OCI-M2 (cell line): Measurements from ENCODE around the gene PGA3.
"Not testable (repeated sequence)": the region's sequence is repeated elsewhere in the genome, so short reads cannot be mapped to it uniquely, and the experiment has no call there.

Experiments
- DNase-seq: peaks from one replicate; lab custom pipeline; 2025; ENCODE audit not compliant: unreplicated experiment; lab: John Stamatoyannopoulos, UW

Gene PGA3

DNA sequence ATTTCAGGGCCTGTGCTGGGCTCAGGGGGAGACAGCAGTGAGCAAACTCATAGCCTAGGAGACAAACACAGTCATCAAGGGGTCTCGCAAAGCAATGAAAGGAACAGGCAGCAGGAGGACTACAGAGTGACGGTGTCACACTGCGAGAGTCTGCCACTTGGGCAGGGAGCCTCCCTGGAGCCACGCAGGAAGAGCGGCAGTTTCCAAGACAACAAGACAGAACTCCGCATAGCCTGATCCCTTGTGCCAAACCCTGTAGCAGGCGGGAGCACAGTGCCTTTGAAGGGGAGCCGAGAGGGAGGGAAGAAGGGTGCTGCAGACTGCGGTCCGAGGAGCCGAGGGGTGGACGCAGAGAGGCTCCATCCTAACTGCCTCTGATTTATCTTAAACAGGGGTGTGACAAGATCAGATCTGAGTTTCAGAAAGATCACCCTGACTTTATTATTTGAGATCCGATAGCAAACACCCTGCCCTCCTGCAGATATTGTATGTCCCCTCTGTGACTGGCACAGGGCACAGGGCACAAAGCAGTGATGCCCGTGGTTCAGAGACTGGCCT lies 1.3 kb downstream of the PGA3 start:
- not testable (repeated sequence) for DNase-seq

DNA sequence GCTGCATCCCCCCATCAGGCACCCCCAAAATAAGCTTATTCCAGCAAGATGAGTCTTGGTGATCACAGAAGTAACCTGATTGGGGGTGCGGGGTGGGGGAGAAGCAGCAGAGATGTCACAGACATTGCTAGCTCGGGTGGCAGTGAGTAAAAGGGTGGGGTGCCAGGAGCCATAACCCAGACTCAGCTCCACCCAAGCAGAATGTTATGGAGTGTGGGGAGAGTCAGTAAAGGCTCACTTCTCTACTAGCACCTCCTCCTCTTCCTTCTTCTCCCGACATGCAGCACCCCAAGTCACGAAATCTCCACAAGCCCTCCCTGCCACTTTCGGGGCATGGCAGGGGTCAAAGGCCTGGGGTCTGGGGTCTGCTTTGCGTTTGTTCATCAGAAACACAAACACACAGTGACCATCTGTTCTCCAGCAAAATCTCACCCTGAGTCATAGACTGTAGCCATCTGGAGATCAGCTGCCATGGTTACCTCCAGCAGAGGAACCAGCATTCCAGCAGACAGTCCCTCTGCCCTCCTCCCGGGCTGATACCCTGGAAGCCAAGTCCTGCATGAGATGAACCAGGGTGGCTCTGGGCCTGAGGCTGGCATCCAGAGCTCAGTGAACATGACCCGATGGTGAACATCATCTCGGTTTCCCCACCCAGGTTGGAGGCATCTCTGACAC lies 4.5 kb downstream of the PGA3 start:
- not testable (repeated sequence) for DNase-seq

DNA sequence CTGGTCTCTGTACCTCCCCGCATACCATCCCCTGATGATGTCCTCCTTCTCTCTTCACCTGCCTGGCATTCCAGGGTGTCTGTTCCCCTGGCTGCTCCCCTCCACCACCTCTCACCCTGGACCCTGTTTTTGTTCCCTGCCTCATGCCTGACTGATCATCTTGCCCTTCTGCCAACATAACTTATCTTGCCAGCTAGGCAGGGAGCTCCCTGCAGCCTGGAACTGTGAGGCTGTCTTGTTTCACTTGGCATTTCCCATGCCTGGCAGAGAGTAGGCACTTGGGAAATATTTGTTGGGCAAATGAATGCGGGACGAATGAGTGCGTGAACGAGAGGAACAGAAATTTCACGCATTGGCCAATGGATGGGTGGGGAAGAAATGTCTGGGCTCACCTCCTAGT lies 7.3 kb downstream of the PGA3 start:
- not testable (repeated sequence) for DNase-seq

DNA sequence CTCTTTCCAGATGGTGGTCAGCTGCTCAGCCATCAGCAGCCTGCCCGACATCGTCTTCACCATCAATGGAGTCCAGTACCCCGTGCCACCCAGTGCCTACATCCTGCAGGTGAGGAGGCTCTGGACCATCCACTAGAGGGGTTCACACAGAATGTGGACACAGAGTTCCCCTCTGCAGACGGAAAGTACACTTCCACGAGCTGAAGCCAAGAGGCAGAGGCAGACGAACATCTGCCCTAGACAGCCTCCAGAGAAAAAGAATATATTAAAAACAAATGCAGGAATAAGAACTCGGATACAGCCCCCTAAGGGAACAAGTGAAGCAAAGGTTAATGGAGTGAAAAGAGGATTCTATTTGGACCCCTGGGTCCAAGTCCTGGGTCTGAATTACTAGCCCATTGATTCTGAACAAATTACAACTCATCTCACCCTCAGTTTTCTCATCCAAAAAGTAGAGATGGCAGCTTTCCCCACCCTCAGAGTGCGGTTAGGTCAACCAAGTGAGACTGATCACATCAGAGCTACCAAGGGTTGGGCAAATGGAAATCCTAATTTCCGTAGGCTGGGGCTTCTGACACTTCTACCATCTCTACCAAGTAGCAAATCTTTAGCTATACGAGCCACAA lies 8.1 kb downstream of the PGA3 start:
- not testable (repeated sequence) for DNase-seq

DNA sequence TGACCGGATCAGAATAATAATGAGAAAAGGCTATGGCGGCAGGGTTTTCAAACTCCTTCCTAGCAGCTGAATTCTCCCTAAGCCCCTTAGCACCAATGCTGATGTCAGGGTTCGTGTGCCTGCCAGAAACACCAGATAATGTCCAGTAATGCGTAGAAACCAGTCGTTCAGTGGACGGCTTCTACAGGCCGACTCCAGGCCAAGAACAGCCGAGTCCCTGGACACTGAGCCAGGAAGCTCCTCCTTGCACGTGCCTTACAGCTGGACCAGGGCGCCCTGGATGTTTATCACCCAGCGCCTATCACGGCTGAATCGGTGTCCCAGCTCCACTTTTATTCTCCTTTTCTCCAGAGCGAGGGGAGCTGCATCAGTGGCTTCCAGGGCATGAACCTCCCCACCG lies 8.9 kb downstream of the PGA3 start:
- DNase-seq: not testable (repeated sequence)

DNA sequence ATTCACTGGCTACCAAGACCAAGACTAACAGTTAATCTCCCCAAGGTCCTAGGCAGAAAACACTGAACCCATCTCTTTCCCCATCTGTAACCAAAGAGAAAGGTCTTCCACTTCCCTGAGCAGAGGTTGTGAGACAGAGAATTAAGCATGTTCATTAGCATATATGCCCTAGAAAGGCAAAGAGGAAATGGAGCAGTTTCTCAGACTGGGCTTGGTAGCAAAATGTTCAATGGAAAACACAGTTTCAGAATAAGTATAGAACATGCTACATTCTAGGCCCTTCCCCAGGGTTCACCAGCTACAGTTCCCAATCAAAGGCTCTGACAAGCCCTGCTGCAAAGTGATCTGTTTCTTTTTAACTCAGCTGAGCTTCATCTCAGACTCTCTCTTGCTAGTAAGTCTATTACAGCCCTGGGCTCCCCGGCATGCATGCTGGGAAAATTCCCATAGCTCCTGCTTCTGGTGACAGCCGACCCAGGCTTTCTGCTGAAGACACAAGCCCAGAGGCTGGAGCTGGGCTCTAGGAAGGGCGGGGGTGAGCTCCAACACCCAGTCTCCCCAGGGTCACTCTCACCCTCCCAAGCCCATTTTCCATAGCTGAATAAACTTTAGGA lies 10.5 kb downstream of the PGA3 start:
- not testable (repeated sequence) for DNase-seq

DNA sequence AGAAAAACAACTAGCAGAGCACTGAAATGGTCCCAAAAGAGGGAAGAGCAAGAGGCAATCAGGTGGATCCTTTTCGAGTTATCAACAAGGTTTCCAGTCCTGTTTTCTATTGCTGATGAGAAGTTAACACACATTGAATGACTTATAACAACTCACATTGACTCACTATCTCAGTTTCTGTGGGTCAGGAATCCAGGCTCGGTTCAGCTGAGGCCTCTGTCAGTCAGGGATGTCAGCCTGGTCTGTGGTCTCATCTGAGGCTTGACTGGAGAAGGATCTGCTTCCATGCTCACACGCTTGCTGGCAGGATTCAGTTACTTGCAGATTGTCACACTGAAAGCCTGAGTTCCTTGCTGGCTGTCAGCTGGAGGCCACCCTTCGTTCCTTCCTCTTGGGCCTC lies 15.0 kb downstream of the PGA3 start:
- DNase-seq: not testable (repeated sequence)

DNA sequence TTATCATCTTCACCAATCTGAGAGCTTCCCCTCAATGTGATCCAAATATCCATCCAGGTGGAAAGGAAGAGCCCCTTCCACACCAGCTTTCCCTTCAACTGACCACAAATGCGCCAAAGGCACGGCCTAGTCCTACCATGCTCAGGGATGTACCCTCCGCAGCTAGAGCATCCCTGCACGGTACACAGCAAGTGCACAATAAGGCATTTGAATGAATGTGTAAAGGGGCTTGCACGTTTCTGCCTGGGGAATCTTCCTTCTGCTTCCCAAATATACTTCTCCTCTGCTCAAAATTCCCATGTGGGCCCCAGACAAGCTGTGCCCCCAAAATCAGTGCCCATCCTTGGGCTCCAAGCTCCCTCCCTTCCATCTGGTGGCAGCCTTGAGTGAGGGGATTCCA lies 15.7 kb downstream of the PGA3 start:
- not testable (repeated sequence) for DNase-seq

DNA sequence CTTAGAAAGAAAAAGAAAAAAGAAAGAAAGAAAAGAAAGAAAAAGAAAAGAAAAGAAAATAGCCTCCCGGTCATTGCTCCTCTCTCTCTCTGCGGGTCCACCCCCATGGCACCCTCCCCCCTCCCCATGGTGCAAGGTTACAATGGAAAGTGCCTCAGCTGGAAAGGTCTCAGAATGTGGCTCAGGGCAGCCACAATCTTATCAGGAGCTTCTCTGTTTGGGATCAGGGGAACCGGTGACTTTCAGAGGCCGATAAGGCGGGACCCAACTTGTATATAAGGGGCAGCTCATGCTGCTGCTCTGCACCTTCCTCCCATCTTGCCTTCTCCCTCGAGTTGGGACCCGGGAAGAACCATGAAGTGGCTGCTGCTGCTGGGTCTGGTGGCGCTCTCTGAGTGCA lies 18.7 kb downstream of the PGA3 start, which contains the start of gene PGA4:
Gene PGA4, plus strand, starts transcription at position 301 of the 400 bp plus-strand sequence. Its CDS starts 54 bp downstream, at position 355.
- DNase-seq: not testable (repeated sequence)

DNA sequence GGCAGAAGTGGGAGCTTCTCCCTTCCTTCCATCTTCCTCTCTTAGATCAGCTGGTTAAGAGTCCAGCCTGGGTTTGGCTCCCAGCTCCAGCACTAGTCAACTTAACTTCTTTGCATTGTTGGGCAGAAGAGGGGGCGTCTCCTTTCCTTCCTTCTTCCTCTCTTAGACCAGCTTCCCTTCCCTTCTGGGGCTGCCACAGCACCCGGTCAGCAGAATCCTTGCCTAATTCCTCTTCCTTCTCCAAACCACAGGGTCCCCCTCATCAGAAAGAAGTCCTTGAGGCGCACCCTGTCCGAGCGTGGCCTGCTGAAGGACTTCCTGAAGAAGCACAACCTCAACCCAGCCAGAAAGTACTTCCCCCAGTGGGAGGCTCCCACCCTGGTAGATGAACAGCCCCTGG lies 19.4 kb downstream of the PGA3 start:
- DNase-seq: not testable (repeated sequence)

DNA sequence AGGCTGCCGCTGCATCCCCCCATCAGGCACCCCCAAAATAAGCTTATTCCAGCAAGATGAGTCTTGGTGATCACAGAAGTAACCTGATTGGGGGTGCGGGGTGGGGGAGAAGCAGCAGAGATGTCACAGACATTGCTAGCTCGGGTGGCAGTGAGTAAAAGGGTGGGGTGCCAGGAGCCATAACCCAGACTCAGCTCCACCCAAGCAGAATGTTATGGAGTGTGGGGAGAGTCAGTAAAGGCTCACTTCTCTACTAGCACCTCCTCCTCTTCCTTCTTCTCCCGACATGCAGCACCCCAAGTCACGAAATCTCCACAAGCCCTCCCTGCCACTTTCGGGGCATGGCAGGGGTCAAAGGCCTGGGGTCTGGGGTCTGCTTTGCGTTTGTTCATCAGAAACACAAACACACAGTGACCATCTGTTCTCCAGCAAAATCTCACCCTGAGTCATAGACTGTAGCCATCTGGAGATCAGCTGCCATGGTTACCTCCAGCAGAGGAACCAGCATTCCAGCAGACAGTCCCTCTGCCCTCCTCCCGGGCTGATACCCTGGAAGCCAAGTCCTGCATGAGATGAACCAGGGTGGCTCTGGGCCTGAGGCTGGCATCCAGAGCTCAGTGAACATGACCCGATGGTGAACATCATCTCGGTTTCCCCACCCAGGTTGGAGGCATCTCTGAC lies 23.3 kb downstream of the PGA3 start:
- not testable (repeated sequence) for DNase-seq

DNA sequence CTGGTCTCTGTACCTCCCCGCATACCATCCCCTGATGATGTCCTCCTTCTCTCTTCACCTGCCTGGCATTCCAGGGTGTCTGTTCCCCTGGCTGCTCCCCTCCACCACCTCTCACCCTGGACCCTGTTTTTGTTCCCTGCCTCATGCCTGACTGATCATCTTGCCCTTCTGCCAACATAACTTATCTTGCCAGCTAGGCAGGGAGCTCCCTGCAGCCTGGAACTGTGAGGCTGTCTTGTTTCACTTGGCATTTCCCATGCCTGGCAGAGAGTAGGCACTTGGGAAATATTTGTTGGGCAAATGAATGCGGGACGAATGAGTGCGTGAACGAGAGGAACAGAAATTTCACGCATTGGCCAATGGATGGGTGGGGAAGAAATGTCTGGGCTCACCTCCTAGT lies 26.1 kb downstream of the PGA3 start:
- DNase-seq: not testable (repeated sequence)

DNA sequence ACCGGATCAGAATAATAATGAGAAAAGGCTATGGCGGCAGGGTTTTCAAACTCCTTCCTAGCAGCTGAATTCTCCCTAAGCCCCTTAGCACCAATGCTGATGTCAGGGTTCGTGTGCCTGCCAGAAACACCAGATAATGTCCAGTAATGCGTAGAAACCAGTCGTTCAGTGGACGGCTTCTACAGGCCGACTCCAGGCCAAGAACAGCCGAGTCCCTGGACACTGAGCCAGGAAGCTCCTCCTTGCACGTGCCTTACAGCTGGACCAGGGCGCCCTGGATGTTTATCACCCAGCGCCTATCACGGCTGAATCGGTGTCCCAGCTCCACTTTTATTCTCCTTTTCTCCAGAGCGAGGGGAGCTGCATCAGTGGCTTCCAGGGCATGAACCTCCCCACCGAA lies 27.7 kb downstream of the PGA3 start:
- DNase-seq: not testable (repeated sequence)

DNA sequence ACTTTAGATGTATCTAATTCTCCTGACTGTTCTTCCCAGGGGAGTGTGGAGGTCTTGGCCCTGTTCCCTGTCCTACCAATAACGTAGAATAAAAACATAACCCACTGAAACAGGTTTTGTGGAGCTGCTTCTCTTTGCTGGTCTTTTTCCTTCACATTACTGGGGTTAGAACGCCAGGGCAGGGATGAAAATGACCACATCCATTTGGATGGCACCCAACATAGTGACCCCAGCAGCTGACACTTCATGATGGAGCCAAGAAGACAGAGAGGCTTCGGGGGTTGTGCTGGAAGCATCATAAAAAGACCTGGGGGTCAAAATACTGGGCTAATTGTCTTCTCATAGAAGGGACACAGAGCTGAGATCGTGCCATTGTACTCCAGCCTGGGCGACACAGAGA lies 28.3 kb downstream of the PGA3 start:
- DNase-seq: not testable (repeated sequence)

DNA sequence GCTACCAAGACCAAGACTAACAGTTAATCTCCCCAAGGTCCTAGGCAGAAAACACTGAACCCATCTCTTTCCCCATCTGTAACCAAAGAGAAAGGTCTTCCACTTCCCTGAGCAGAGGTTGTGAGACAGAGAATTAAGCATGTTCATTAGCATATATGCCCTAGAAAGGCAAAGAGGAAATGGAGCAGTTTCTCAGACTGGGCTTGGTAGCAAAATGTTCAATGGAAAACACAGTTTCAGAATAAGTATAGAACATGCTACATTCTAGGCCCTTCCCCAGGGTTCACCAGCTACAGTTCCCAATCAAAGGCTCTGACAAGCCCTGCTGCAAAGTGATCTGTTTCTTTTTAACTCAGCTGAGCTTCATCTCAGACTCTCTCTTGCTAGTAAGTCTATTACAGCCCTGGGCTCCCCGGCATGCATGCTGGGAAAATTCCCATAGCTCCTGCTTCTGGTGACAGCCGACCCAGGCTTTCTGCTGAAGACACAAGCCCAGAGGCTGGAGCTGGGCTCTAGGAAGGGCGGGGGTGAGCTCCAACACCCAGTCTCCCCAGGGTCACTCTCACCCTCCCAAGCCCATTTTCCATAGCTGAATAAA lies 29.3 kb downstream of the PGA3 start:
- DNase-seq: not testable (repeated sequence)

DNA sequence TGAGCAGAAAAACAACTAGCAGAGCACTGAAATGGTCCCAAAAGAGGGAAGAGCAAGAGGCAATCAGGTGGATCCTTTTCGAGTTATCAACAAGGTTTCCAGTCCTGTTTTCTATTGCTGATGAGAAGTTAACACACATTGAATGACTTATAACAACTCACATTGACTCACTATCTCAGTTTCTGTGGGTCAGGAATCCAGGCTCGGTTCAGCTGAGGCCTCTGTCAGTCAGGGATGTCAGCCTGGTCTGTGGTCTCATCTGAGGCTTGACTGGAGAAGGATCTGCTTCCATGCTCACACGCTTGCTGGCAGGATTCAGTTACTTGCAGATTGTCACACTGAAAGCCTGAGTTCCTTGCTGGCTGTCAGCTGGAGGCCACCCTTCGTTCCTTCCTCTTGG lies 33.8 kb downstream of the PGA3 start:
- not testable (repeated sequence) for DNase-seq

DNA sequence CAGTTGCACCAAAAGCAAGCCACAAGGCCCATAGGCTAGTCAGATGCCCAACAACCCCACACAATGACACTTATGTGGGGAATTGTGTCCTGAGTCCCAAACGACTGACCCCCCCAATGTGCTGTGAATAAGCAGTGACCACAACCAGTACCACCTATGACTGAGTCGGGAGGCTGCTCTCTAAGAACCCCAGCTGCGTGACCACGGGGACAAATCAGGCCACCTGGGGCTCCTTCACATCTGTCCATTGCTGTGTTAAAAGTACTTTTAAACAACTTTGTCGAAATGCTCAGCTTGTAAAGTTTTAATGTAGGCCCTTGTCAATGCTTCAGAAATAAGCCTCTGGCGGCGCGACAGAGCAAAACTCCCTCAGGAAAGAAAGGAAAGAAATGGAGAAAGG lies 37.0 kb downstream of the PGA3 start:
- not testable (repeated sequence) for DNase-seq

DNA sequence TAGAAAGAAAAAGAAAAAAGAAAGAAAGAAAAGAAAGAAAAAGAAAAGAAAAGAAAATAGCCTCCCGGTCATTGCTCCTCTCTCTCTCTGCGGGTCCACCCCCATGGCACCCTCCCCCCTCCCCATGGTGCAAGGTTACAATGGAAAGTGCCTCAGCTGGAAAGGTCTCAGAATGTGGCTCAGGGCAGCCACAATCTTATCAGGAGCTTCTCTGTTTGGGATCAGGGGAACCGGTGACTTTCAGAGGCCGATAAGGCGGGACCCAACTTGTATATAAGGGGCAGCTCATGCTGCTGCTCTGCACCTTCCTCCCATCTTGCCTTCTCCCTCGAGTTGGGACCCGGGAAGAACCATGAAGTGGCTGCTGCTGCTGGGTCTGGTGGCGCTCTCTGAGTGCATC lies 37.6 kb downstream of the PGA3 start, which contains the start of gene PGA5:
Gene PGA5, plus strand, starts transcription at position 301 of the 400 bp plus-strand sequence. Its CDS starts 52 bp downstream, at position 353.
- DNase-seq: not testable (repeated sequence)

DNA sequence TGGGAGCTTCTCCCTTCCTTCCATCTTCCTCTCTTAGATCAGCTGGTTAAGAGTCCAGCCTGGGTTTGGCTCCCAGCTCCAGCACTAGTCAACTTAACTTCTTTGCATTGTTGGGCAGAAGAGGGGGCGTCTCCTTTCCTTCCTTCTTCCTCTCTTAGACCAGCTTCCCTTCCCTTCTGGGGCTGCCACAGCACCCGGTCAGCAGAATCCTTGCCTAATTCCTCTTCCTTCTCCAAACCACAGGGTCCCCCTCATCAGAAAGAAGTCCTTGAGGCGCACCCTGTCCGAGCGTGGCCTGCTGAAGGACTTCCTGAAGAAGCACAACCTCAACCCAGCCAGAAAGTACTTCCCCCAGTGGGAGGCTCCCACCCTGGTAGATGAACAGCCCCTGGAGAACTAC lies 38.2 kb downstream of the PGA3 start:
- DNase-seq: not testable (repeated sequence)

DNA sequence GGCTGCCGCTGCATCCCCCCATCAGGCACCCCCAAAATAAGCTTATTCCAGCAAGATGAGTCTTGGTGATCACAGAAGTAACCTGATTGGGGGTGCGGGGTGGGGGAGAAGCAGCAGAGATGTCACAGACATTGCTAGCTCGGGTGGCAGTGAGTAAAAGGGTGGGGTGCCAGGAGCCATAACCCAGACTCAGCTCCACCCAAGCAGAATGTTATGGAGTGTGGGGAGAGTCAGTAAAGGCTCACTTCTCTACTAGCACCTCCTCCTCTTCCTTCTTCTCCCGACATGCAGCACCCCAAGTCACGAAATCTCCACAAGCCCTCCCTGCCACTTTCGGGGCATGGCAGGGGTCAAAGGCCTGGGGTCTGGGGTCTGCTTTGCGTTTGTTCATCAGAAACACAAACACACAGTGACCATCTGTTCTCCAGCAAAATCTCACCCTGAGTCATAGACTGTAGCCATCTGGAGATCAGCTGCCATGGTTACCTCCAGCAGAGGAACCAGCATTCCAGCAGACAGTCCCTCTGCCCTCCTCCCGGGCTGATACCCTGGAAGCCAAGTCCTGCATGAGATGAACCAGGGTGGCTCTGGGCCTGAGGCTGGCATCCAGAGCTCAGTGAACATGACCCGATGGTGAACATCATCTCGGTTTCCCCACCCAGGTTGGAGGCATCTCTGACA lies 42.1 kb downstream of the PGA3 start:
- DNase-seq: not testable (repeated sequence)
